LNCaP clone FGC (cell line): ENCODE measurements around the gene ANO8.

Source experiments
- DNase-seq: peaks from one replicate; pipeline ENCODE4 v3.0.0-alpha.2; 2011; ENCODE audit warnings: low read depth
- H3K4me3 ChIP-seq: 2 replicates; pipeline ENCODE4 v1.5.1; 2011; ENCODE audit warnings: mild to moderate bottlenecking, low read depth, low read length, control low read depth
- TF ChIP-seq, protein P1 (sequence below): IDR thresholded peaks from 2 replicates; pipeline ENCODE4 v1.5.1; 2012; ENCODE audit warnings: mild to moderate bottlenecking; ENCODE audit not compliant: control insufficient read depth, insufficient read depth; ENCODE audit errors: extremely low read depth

The ANO8 gene

DNA sequence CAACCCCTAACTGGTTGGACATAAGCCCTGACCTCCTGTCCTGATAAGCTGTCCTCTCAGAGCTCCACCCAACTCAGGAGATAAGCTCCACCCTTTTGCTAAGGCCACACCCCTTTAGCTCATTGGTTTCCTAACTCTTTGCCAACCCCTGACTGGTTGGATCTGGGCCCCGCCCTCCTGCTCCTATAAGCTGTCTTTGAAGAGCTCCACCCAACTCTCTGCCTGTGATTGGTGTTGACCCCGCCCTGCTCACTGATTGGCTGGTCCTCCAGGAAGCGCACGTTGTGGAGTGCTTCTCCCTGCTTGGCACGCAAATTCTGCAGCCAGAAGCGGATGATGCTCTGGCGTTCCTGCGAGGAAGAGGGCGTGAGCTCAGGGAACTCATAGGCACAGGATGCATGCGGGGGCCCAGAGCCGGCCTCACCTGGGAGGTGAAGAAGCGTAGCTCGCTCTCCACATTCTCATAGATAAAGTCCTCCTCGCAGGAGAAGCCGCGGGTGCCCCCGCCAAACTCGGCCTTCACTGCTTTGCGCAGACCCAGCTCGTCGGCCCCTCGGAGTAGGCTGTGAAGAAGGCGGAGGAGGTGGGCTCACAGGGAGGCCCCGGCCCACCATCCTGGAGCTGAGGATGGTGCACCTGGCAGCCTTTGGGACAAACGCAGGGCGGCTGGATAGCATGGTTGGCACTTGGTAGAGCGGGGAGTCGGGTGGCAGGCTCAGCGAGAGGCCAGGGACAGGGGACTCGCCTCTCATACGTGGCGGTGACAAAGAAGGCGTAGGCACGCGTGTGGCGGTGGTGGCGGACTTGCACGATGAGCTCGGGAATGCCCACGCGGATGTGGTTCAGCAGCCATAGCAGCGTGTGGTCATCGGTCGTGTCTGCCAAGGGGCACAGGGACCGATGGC is 1.7 kb downstream of the ANO8 start:
- H3K4me3 ChIP-seq, result no peak overlapping the region
- DNase-seq, result peak; percentile 63
- TF ChIP-seq, protein P1, sequence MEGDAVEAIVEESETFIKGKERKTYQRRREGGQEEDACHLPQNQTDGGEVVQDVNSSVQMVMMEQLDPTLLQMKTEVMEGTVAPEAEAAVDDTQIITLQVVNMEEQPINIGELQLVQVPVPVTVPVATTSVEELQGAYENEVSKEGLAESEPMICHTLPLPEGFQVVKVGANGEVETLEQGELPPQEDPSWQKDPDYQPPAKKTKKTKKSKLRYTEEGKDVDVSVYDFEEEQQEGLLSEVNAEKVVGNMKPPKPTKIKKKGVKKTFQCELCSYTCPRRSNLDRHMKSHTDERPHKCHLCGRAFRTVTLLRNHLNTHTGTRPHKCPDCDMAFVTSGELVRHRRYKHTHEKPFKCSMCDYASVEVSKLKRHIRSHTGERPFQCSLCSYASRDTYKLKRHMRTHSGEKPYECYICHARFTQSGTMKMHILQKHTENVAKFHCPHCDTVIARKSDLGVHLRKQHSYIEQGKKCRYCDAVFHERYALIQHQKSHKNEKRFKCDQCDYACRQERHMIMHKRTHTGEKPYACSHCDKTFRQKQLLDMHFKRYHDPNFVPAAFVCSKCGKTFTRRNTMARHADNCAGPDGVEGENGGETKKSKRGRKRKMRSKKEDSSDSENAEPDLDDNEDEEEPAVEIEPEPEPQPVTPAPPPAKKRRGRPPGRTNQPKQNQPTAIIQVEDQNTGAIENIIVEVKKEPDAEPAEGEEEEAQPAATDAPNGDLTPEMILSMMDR, result no peak

DNA sequence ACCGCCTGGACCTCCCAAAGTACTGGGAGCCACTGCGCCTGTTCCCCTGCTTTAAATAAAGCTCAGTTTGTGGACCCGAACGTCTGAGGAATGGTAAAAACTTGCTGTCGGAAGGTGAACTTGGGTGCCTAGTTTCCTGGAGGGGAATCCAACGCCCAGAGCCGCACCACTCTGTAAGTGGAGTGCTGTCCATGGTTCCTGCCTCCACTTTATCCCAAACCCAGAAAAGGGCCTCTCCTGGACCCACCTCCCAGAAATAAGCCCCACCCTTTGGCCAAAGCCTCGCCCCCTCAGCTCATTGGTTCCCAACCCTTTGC is 2.3 kb downstream of the ANO8 start:
- no peak overlapping the region for H3K4me3 ChIP-seq
- no peak for DNase-seq
- TF ChIP-seq, protein P1, result no peak

DNA sequence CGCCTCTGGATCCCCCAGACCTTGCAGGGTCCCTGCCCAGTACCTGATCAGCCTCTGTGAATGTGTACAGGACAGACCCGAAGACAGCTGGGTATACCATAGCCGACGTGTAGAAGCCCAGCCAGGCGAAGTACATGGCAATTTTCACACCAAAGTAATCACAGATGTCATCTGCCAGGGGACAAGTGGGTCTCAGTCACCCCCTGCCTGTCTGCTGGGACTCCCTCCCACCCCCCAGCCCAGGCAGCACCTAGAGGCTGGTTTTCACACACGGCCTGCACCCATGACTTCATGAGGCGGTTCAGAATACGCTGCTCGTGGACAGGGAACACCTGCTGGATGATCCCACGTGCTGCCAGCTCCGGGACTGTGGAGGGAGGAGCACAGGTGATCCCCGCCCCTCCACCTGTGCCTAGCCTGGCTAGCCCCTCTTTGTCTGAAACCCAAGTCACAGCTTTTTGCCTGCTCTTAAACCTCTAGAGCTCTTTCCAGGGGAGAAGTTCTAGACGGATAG is 3.6 kb downstream of the ANO8 start:
- no peak overlapping the region for H3K4me3 ChIP-seq
- TF ChIP-seq, protein P1, result no peak
- no peak for DNase-seq

DNA sequence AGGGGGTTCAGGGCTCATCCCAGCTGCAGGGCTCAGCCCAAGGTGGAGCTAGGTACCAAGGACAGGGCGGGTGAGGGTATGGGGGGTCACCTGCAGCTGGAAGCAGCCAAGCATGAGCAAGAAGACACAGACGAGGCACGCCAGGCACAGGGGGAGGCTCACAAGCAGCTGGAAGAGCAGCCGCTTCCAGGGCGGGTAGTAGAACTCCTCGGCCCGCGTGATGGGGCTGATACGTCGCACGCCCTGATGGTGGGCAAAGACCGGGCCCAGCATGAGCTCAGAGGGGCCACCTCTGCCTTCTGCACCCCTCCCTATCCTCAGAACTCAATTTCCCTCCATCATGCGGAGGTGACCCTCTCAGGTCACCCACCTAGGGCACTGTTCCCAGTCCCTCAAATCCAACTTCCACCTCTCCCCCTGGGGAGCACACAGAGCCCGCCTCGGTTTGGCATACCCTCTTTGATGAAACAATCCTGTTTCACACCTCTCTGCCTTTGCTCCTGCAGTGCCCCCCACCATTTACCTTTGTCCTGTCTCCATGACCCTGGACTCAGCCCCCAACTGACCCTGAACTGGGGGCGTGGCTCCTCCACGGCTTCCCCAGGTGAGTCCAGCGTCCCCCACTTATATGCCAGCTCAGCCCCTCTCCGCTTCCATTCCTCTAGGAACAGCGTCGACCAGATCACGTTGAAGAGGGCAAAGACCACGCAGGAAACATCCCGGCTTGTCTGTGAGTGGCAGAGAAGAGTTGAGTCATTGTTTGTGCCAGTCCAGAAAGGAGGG is 4.2 kb downstream of the ANO8 start:
- TF ChIP-seq, protein P1, result no peak
- no peak for DNase-seq
- no peak overlapping the region for H3K4me3 ChIP-seq

DNA sequence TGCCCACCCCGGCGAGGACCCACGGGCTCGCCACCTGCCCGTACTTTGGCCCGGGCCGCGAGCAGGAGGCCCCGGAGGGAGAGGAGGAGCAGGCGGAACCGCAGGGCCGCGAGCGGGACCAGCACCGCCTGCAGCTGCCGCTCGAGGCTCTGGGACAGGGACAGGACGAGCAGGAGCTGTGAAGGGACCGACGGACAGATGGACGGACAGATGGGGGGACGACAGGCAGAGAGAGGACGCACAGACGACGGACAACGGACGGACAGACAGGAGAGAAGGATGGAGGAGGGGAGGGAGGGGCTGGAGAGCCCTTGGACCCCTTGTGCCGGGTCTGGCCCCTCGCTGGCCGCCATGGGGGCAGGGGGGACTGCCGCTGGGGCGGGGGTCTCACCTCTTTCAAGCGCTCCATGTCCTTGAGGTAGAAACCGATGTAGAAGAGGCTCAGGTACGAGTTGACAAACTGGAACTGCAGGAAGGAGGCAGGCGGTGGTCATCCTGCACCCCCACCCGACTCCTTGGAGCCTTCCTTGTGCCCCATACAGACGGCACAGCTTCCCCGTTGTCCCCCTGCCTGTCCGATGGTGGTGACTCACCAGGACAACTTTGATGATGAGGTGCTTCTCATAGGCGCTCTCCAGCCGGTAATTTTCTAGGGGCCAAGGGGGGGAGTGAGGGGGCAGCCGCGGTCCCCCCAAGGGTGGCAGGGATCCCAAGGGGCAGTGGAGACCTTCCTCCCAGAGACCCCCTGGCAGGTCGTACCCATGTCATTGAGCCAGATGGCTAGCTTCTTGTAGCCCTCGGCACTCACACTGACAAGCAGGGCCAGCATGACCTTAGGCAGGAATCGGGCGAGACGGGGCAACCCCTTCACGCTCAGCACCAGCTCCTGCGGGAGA is 5.0 kb downstream of the ANO8 start:
- no peak overlapping the region for H3K4me3 ChIP-seq
- TF ChIP-seq, protein P1, result no peak
- DNase-seq, result no peak
